CD4-positive, alpha-beta T cell treated with Interleukin-6 at 100 ng/mL for 8 hours (primary cell): Measurements from ENCODE around the gene ZNF853.
A peak's percentile ranks its signal among the peaks of the same experiment; 100 is the strongest.

Experiments
- DNase-seq: peaks from one replicate; pipeline ENCODE4 v3.0.0-alpha.2; 2020; ENCODE audit warnings: mixed read lengths, low spot score

Gene ZNF853

GRCh38 chr7:6636741-6637543 is 21.5 kb downstream of the ZNF853 start, which contains the start of gene ZNF316:
ZNF316 (plus strand) TSS chr7:6637318; CDS start chr7:6642410, 5,092 bp downstream.
- peak; percentile 38 for DNase-seq

GRCh38 chr7:6637544-6638229 is 22.3 kb downstream of the ZNF853 start:
- DNase-seq: peak; percentile 45

GRCh38 chr7:6639032-6639431 is 23.6 kb downstream of the ZNF853 start:
- no peak for DNase-seq

GRCh38 chr7:6639627-6640026 is 24.2 kb downstream of the ZNF853 start:
- no peak for DNase-seq

GRCh38 chr7:6640246-6640721 is 24.9 kb downstream of the ZNF853 start:
- no peak for DNase-seq

GRCh38 chr7:6641305-6642035 is 26.1 kb downstream of the ZNF853 start:
- no peak for DNase-seq

- no peak for DNase-seq
Observed at GRCh38 chr7:6642239-6642839, 26.9 kb downstream of the ZNF853 start.

GRCh38 chr7:6642861-6643640 is 27.6 kb downstream of the ZNF853 start:
- no peak for DNase-seq

GRCh38 chr7:6643915-6644625 is 28.7 kb downstream of the ZNF853 start:
- DNase-seq: no peak

- DNase-seq: no peak
Observed at GRCh38 chr7:6644728-6645127, 29.3 kb downstream of the ZNF853 start.

- DNase-seq: no peak
Observed at GRCh38 chr7:6646465-6646864, 31.1 kb downstream of the ZNF853 start.

- DNase-seq: no peak
Observed at GRCh38 chr7:6647080-6647479, 31.7 kb downstream of the ZNF853 start.

GRCh38 chr7:6647541-6647940 is 32.1 kb downstream of the ZNF853 start:
- DNase-seq: no peak

GRCh38 chr7:6648066-6648814 is 32.8 kb downstream of the ZNF853 start:
- DNase-seq: no peak

- DNase-seq: no peak
Observed at GRCh38 chr7:6648815-6649104, 33.4 kb downstream of the ZNF853 start.

GRCh38 chr7:6649241-6649961 is 34.0 kb downstream of the ZNF853 start:
- DNase-seq: no peak

- DNase-seq: no peak
Observed at GRCh38 chr7:6650086-6650485, 34.7 kb downstream of the ZNF853 start.

- DNase-seq: no peak
Observed at GRCh38 chr7:6650521-6651011, 35.2 kb downstream of the ZNF853 start.

GRCh38 chr7:6651851-6652445 is 36.5 kb downstream of the ZNF853 start:
- no peak for DNase-seq
